RWPE2 (cell line): ENCODE results near the gene GOSR1.
"Not testable (repeated sequence)": the region's sequence is repeated elsewhere in the genome, so short reads cannot be mapped to it uniquely, and the experiment has no call there.

Experiments
- ATAC-seq: fragments of 200-7000 bp; cut with Tn5 transposase; 3 replicates; pipeline ENCODE4 v1.9.1; 2021; ENCODE audit warnings: low read depth
- DNase-seq: peaks from one replicate; pipeline ENCODE4 v3.0.0-alpha.2; 2020; ENCODE audit warnings: low spot score
- H3K27ac ChIP-seq: fragments of 450-650 bp; 2 replicates; pipeline ENCODE4 v1.5.1; 2017; ENCODE audit warnings: mild to moderate bottlenecking; ENCODE audit not compliant: poor library complexity, severe bottlenecking
- H3K27me3 ChIP-seq: fragments of 250-450 bp; sonication (Bioruptor Pico); 2 replicates; pipeline ENCODE4 v1.5.1; 2021; ENCODE audit warnings: mild to moderate bottlenecking, moderate library complexity; ENCODE audit not compliant: insufficient read depth, poor library complexity, severe bottlenecking
- H3K36me3 ChIP-seq: fragments of 250-450 bp; sonication (Bioruptor Pico); 2 replicates; pipeline ENCODE4 v1.5.1; 2020; ENCODE audit warnings: low read depth, mild to moderate bottlenecking, moderate library complexity
- H3K4me1 ChIP-seq: fragments of 250-450 bp; sonication (Bioruptor Pico); 2 replicates; pipeline ENCODE4 v1.5.1; 2021; ENCODE audit warnings: mild to moderate bottlenecking, moderate library complexity; ENCODE audit not compliant: insufficient read depth, poor library complexity, severe bottlenecking
- H3K4me3 ChIP-seq: fragments of 250-450 bp; sonication (Bioruptor Pico); 2 replicates; pipeline ENCODE4 v1.5.1; 2021; ENCODE audit warnings: mild to moderate bottlenecking, moderate library complexity; ENCODE audit not compliant: severe bottlenecking
- H3K9me3 ChIP-seq: fragments of 250-450 bp; sonication (Bioruptor Pico); 2 replicates; pipeline ENCODE4 v1.5.1; 2021; ENCODE audit warnings: mild to moderate bottlenecking, moderate library complexity; ENCODE audit not compliant: severe bottlenecking
- TF ChIP-seq, protein P1 (sequence below): fragments of 450-650 bp; IDR thresholded peaks from one replicate; pipeline ENCODE4 v1.5.1; 2017; ENCODE audit warnings: mild to moderate bottlenecking, moderate library complexity; ENCODE audit not compliant: poor library complexity, severe bottlenecking

Gene GOSR1

GRCh38 chr17:30458371-30458770 lies 18.8 kb upstream of the GOSR1 start:
- no peak for DNase-seq
- Histone ChIP-seq H3K9me3 (peaks cover 2% of the 10 kb centered on the region), H3K36me3 (peaks cover 28% of the 10 kb centered on the region), H3K27me3 (no peaks in the 10 kb centered on the region), H3K4me1 (no peaks in the 10 kb centered on the region), H3K4me3 (no peak overlapping the region), H3K27ac (no peak overlapping the region)
- ATAC-seq: no peak
- TF ChIP-seq, protein P1, sequence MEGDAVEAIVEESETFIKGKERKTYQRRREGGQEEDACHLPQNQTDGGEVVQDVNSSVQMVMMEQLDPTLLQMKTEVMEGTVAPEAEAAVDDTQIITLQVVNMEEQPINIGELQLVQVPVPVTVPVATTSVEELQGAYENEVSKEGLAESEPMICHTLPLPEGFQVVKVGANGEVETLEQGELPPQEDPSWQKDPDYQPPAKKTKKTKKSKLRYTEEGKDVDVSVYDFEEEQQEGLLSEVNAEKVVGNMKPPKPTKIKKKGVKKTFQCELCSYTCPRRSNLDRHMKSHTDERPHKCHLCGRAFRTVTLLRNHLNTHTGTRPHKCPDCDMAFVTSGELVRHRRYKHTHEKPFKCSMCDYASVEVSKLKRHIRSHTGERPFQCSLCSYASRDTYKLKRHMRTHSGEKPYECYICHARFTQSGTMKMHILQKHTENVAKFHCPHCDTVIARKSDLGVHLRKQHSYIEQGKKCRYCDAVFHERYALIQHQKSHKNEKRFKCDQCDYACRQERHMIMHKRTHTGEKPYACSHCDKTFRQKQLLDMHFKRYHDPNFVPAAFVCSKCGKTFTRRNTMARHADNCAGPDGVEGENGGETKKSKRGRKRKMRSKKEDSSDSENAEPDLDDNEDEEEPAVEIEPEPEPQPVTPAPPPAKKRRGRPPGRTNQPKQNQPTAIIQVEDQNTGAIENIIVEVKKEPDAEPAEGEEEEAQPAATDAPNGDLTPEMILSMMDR: no peak

DNA sequence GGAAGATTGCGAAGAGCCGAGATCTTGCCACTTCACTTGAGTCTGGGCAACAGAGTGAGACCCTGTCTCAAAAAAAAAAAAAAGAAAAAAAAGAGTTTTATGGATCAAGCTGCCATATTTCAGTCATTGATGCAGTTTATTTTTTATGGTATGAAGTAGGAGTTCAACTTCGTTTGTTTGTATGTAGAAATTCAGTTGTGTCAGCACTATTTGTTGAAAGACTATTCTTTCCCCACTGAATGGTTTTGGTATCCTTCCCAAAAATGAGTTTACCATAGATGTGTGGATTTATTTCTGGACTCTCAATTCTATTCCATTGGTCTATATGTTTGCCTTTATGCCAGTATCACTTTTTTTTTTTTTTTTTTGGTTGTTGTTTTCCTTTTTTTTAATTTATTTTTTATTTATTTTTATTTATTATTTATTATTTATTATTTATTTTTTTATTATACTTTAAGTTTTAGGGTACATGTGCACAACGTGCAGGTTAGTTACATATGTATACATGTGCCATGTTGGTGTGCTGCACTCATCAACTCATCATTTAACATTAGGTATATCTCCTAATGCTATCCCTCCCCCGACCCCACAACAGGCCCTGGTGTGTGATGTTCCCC lies 18.3 kb upstream of the GOSR1 start:
- H3K4me1 ChIP-seq, H3K27me3 ChIP-seq, DNase-seq, H3K4me3 ChIP-seq, H3K27ac ChIP-seq, ATAC-seq, H3K9me3 ChIP-seq: not testable (repeated sequence)
- H3K36me3 ChIP-seq: peaks cover 26% of the 10 kb centered on the region

- no peak for DNase-seq
- ATAC-seq: no peak
- H3K9me3 ChIP-seq: no peaks in the 10 kb centered on the region
- H3K27ac ChIP-seq: no peak overlapping the region
- H3K36me3 ChIP-seq: peaks cover 6% of the 10 kb centered on the region
- H3K27me3 ChIP-seq: no peaks in the 10 kb centered on the region
- H3K4me3 ChIP-seq: no peak overlapping the region
- TF ChIP-seq, protein P1: no peak
- peaks cover 11% of the 10 kb centered on the region for H3K4me1 ChIP-seq
Measured at GRCh38 chr17:30468465-30468864, 8.7 kb upstream of the GOSR1 start.

DNA sequence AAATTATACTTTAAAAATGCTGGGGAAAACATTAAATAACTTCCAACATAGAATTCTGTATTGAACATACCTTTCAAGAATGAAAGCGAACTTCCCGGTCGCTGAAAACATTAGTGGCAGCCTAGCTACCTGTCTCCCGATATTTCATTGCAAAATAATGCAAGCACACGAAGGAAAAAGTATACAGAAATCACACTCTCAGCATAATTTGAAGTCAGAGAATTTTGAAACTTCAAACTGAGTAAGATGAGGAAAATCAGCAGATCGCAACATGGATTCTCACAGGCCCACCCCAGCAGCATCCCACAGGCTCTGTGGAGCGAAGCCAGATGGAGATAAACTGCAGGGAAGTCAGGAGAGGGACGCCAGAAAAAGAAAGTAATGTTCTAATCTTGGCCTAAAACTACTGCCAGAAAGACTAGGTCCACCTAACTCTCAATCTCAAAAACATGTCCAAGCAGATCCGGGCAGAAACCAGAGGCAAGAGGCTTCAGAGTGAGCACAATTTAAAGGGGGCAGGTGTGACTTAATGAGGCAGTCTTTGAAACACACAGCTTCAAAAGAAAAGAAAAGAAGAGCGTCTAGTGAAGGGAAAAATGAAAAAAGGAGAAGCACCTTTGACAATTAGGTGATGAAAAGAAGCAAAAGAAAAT lies 4.8 kb upstream of the GOSR1 start:
- Histone ChIP-seq H3K36me3 (no peaks in the 10 kb centered on the region), H3K27ac (no peak overlapping the region), H3K4me1 (peaks cover 11% of the 10 kb centered on the region), H3K27me3 (no peaks in the 10 kb centered on the region), H3K9me3 (no peaks in the 10 kb centered on the region), H3K4me3 (peak overlapping the region; percentile 3)
- DNase-seq (no peak), ATAC-seq (peak; percentile 20; the same call in 1 of the 3 replicates)
- TF ChIP-seq, protein P1: no peak

DNA sequence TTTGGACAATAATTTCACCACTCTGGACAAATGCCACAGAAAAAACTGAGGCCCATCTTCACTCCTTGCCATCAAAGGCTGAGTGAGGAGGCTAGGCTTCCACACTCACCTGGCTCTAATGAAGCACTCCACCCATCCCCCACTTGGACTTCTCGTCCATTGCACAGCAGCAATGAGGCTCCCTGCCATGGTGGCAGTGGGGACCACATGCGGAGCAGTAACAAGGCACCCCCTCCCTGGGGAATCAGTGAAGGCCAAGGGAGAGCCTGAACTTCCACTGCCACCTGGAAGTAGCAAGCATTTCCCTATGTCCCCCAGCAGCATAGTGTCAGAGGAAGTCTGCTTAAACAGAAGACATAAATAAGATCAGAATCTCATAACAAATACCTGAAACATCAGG lies 2.0 kb upstream of the GOSR1 start:
- DNase-seq (no peak), ATAC-seq (no peak)
- H3K27me3 ChIP-seq: no peaks in the 10 kb centered on the region
- H3K9me3 ChIP-seq: no peaks in the 10 kb centered on the region
- TF ChIP-seq, protein P1: no peak
- H3K4me1 ChIP-seq: peaks cover 13% of the 10 kb centered on the region
- no peak overlapping the region for H3K27ac ChIP-seq
- H3K36me3 ChIP-seq: peaks cover 16% of the 10 kb centered on the region
- H3K4me3 ChIP-seq: no peak overlapping the region
